ENCODE data around the gene FBXO28.
A peak's percentile ranks its signal among the peaks of the same experiment; 100 is the strongest.
"Not testable (repeated sequence)": the region's sequence is repeated elsewhere in the genome, so short reads cannot be mapped to it uniquely, and the experiment has no call there.

FBXO28 gene

GRCh38 chr1:224182866-224183590 is 69.1 kb downstream of the FBXO28 start, which contains the start of gene DEGS1:
TSS of gene DEGS1 (plus strand) at chr1:224183240. CDS start at chr1:224183337, 97 bp downstream.
- peak; percentile 51 to 75 for DNase-seq (ENCODE audit: extremely low read depth in 1 of 2, low read depth in 1 of 2)

DNA sequence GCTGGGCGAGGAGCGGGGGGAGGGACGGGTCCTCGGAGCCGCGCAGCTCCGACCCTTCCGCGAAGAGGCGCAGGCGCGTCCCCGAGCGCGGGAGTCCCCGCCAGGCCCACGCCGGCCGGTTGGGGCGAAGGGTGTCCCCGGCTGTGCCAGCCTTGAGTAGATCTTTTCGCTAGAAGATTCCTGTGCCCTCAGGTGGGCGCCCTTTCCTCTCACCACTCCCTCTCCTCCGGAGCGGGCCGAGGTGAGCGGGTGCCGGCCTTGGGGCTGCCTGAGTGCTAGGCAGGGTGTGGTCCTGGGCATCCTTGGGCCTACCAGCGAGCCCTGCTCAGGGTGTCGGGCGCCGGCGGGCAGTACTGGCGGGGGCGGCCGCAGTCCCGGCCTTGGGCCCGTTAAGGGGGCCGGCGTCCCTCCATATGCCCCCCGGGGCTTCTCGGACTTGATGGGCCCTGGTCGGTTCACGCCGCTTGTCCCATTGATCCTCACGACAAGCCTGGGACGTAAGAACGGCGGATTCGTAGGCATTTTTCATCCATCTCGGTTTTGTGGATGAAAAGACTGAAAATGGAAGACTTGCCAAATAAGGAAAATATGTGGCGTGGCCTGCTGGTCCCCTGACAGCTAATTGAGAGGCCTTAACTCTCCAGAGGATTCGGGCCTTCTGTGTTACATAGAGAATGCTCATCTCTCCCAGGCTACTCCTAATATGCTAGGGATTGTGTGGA is 69.8 kb downstream of the FBXO28 start:
- DNase-seq (ENCODE audit: extremely low read depth in 1 of 2, low read depth in 1 of 2): peak in 1 of 2 donors; percentile 41

DNA sequence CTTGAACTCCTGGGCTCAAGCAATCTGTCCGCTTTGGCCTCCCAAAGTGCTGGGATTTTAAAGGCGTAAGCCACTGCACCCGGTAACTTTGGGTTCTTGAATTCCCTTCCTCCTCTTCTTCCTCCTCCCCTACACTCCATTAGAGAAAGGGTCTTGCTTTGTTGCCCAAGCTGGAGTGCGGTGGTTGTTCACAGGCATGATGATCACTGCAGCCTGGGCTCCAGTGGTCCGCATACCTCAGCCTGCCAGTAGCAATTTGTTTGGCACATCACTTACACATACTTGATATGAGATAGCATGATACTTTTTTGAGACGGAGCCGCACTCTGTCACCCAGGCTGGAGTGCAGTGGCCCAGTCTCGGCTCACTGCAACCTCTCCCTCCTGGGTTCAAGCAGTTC is 71.3 kb downstream of the FBXO28 start:
- DNase-seq (ENCODE audit: extremely low read depth in 1 of 2, low read depth in 1 of 2): no peak

DNA sequence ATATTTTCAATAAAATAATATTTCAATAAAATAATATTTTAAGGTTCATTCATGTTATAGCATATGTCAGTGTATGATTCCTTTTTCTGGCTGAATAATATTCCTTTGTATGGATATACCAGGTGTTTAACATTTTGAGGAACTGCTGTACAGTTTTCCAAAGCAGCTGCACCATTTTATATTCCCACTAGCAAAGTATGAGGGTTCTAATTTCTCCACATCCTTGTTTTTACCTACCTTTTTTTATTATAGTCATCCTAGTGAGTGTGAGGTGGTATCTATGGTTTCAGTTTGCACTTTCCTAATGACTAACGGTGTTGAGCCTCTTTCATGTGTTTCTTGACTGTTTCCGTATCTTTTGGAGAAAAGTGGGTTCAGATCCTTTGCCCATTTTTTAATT is 74.4 kb downstream of the FBXO28 start:
- DNase-seq (ENCODE audit: extremely low read depth in 1 of 2, low read depth in 1 of 2): no peak

GRCh38 chr1:224189561-224189960 is 75.7 kb downstream of the FBXO28 start:
- no peak for DNase-seq (ENCODE audit: extremely low read depth in 1 of 2, low read depth in 1 of 2)

- no peak for DNase-seq (ENCODE audit: extremely low read depth in 1 of 2, low read depth in 1 of 2)
Observed at GRCh38 chr1:224192082-224192788, 78.3 kb downstream of the FBXO28 start.

- DNase-seq (ENCODE audit: extremely low read depth in 1 of 2, low read depth in 1 of 2): no peak
Observed at GRCh38 chr1:224193319-224193966, 79.5 kb downstream of the FBXO28 start.

DNA sequence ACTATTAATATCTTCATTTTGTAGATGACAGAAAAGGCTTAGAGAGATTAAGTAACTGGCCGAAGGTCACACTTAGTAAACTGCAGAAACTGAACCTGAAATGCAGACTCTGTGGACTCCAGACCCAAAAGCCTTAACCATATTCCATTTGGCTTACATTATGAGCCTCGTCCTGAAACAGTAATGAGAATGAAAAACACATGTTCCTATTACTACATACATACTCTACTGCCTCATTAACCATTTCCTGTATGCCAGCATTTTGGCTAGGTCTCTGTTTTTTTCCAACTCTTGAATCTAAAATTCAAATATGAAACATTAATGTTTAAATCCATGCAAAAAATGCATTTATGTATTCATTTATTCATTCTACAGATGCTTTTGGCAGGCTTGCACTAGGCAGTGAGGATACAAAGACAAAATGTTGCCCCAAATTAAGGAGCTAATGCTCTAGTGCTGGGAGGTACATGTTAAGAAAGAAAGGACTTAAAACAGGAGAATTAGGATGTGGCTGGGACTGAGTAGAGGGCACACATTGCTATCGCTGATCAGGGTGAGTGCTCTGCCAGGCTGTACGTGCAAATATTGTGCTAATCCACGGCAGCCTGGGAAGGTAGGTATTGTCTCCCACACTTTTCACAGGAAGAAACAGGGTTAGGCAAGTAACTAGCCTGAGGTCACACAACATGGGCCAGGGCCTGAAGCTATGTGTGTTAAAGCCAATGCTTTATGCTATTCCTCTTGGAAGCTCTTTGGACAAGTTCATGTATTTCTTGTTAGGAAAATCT is 83.1 kb downstream of the FBXO28 start:
- DNase-seq (ENCODE audit: extremely low read depth in 1 of 2, low read depth in 1 of 2): no peak

DNA sequence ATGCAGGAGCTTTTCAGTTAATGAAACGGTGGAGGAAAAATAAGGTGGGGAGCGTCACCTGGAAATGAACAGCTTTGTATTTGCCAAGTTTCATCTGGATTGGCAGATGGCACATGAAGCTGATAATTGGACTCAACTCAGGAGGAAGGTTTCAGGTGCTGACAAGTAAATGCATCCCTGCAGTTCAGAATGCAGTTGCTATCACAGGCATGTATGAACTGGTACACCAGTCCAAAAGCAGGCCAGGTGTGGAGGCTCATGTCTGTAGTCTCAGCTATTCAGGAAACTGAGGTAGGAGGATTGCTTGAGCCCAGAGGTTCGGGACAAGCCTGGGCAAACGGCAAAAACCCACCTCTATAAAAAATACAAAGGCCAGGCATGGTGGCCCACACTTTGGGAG is 84.7 kb downstream of the FBXO28 start:
- no peak for DNase-seq (ENCODE audit: extremely low read depth in 1 of 2, low read depth in 1 of 2)

GRCh38 chr1:224199679-224200078 is 85.8 kb downstream of the FBXO28 start:
- no peak for DNase-seq (ENCODE audit: extremely low read depth in 1 of 2, low read depth in 1 of 2)

GRCh38 chr1:224201383-224201782 is 87.5 kb downstream of the FBXO28 start:
- no peak for DNase-seq (ENCODE audit: extremely low read depth in 1 of 2, low read depth in 1 of 2)

- DNase-seq (ENCODE audit: extremely low read depth in 1 of 2, low read depth in 1 of 2): no peak
Observed at GRCh38 chr1:224201853-224202252, 87.9 kb downstream of the FBXO28 start.

DNA sequence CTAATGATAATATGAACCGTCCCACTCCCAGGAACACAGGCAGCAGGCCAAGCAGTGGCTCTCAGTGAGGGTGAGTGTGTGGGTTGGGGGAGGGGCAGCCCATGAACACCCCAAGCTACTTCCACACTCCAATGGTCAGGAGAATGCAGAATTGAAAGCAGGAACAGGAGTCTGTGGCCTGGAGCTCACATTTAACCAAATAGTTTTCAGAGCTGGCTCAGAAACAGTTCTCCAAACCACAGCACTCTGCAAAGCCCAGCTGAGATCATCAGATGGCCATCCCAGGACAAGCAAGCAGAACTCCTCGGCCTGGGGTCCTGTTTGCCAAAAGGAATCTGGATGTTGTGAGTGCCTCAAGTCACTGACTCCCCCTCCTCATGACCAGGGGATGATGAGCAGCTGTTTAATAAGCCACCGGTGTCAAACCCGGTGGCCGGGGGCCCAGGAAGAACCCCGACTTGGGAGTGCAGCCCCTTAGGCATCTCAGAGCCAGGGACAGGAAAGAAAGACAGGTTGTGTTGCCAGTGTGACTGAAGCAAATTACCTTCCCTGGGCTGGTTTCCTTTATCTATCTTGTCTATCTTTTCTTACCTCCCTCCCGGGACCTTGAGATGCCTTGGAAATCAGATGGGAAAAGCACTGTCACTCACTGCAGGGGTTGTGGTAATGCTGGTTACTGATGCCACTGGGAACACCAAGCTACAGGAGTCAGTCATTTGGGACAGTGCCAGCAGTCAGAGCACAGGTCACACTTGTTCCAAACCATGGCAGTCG is 89.5 kb downstream of the FBXO28 start:
- no peak for DNase-seq (ENCODE audit: extremely low read depth in 1 of 2, low read depth in 1 of 2)

DNA sequence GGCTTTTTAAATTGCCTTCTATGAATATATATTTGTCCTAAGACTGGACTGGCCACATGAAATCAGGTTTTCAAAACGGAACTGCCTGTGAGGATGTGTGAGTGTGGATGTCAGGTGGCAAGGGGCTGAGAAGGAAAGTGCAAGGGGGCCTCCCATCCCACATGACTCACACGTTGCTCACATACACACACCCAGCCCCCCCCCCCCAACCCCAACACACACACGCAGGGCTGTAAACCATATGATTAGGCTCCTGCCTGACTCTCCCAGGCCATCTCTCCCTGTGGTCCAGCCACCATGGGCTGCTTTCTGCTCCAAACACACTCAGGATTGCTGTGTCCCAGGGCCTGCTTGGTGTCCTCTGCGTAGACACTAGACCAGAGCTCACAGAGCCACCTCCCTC is 91.5 kb downstream of the FBXO28 start:
- DNase-seq (ENCODE audit: extremely low read depth in 1 of 2, low read depth in 1 of 2): no peak

DNA sequence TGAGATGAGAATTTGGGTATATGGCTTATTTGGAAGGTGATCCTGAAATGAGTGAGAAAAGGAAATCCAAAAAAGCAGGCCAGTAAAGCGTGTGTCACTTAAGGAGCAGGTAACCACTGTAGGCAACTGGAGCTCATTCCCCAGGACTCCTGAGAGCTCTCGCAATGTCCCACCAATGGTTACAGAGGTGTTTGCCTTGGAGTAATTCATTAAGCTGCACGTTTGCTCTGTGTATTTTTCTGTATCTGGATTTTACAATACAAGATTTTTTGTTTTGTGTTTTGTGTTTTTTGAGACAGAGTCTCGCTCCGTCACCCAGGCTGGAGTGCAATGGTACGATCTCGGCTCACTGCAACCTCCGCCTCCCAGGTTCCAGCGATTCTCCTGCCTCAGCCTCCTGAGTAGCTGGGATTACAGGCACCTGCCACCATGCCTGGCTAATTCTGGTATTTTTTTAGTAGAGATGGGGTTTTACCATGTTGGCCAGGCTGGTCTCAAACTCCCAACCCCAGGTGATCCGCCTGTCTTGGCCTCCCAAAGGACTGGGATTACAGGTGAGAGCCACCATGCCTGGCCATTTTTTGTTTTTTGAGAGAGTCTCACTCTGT is 92.1 kb downstream of the FBXO28 start:
- DNase-seq (ENCODE audit: extremely low read depth in 1 of 2, low read depth in 1 of 2): not testable (repeated sequence)

GRCh38 chr1:224211206-224211962 is 97.5 kb downstream of the FBXO28 start:
- DNase-seq (ENCODE audit: extremely low read depth in 1 of 2, low read depth in 1 of 2): no peak

All from activated CD8-positive, alpha-beta memory T cell treated with anti-CD3 and anti-CD28 coated beads for 1 hour (primary cell).